Stomach (tissue), 4 donors: ENCODE data around the gene NOVA2.

Experiments used
- POLR2A ChIP-seq, 4 donors: fragments of 450-650 bp; IDR thresholded peaks; one replicate each; pipeline ENCODE4 v1.6.1; 2016; ENCODE audit warnings: antibody characterized with exemption in 4 of 4, control low read depth in 2 of 4, mild to moderate bottlenecking in 1 of 4, moderate library complexity in 1 of 4
- POLR2AphosphoS5 ChIP-seq, 3 donors: sonication (generic); formaldehyde crosslinking; IDR thresholded peaks; one replicate each; pipeline ENCODE4 v1.6.1; 2016; ENCODE audit warnings: antibody characterized with exemption in 3 of 3
- TF ChIP-seq, protein P1 (sequence below), 7 experiments: fragments of 450-650 bp in 4 of 7; fragments of 200-600 bp in 3 of 7; sonication (generic) in 3 of 7; IDR thresholded peaks; one replicate each; pipeline ENCODE4 v1.5.1; 2016 to 2019; ENCODE audit warnings: antibody characterized with exemption in 7 of 7, control low read depth in 2 of 7, mild to moderate bottlenecking in 1 of 7

DNA sequence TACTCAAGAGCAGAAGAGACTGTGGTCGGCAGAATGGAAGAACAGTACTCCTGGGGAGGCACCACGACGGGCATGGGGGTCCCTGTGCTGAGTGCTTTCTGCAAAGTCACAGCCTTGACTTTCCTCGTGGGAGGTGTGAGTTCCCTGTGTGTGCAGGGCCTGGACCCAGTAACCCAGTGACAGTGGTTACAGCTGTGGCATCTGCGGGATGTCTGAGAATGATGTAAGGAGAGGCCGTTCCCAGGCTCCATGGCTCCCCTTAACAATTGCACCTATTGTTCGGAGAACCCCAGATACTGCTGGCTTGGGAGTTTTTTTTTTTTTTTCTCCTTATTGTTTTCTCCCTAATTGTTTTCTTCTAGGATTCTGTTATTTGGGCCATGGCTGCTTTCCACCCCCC, 54.0 kb downstream of the NOVA2 start:
- TF ChIP-seq POLR2A (IDR thresholded peaks at IDR 0.05): no peak
- TF ChIP-seq, protein P1, sequence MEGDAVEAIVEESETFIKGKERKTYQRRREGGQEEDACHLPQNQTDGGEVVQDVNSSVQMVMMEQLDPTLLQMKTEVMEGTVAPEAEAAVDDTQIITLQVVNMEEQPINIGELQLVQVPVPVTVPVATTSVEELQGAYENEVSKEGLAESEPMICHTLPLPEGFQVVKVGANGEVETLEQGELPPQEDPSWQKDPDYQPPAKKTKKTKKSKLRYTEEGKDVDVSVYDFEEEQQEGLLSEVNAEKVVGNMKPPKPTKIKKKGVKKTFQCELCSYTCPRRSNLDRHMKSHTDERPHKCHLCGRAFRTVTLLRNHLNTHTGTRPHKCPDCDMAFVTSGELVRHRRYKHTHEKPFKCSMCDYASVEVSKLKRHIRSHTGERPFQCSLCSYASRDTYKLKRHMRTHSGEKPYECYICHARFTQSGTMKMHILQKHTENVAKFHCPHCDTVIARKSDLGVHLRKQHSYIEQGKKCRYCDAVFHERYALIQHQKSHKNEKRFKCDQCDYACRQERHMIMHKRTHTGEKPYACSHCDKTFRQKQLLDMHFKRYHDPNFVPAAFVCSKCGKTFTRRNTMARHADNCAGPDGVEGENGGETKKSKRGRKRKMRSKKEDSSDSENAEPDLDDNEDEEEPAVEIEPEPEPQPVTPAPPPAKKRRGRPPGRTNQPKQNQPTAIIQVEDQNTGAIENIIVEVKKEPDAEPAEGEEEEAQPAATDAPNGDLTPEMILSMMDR (IDR thresholded peaks at IDR 0.05): no peak
- no peak for TF ChIP-seq POLR2AphosphoS5 (IDR thresholded peaks at IDR 0.05)
